Sigmoid colon (tissue), 7 donors: ENCODE measurements around the gene CST9. TPM values are rescaled to one million over a fixed set of nuclear protein-coding genes. Genes with fewer than 3 reads are reported as not detected.
A peak's percentile ranks its signal among the peaks of the same experiment; 100 is the strongest.
"Not testable (repeated sequence)": the region's sequence is repeated elsewhere in the genome, so short reads cannot be mapped to it uniquely, and the experiment has no call there.

Source experiments
- DNase-seq: peaks from one replicate; pipeline ENCODE4 v3.0.0-alpha.2; 2019
- H3K27ac ChIP-seq, 4 donors: fragments of 200-600 bp; sonication (generic); one replicate each; pipeline ENCODE4 v1.5.1; 2016 to 2019; ENCODE audit warnings: mild to moderate bottlenecking in 1 of 4
- H3K27me3 ChIP-seq, 3 donors: fragments of 200-600 bp; sonication (generic); one replicate each; pipeline ENCODE4 v1.5.1; 2019; ENCODE audit warnings: mild to moderate bottlenecking in 1 of 3
- H3K36me3 ChIP-seq, 4 donors: fragments of 200-600 bp; sonication (generic); one replicate each; pipeline ENCODE4 v1.5.1; 2016 to 2019
- H3K4me1 ChIP-seq, 4 donors: fragments of 200-600 bp; sonication (generic); one replicate each; pipeline ENCODE4 v1.5.1; 2017 to 2019
- H3K4me3 ChIP-seq, 4 donors: fragments of 200-600 bp; sonication (generic); one replicate each; pipeline ENCODE4 v1.5.1; 2017 to 2019; ENCODE audit warnings: mild to moderate bottlenecking in 2 of 4, moderate library complexity in 1 of 4
- H3K9me3 ChIP-seq, 4 donors: fragments of 200-600 bp in 3 of 4; sonication (generic) in 3 of 4; one replicate each; pipeline versions ENCODE4 v1.5.1 to v1.6.1; 2013 to 2019
- EP300 ChIP-seq, 4 donors: sonication (generic); formaldehyde crosslinking; IDR thresholded peaks; one replicate each; pipeline ENCODE4 v1.6.1; 2017; ENCODE audit warnings: antibody characterized with exemption in 4 of 4
- POLR2A ChIP-seq, 2 donors: fragments of 450-650 bp; IDR thresholded peaks; one replicate each; pipeline ENCODE4 v1.6.1; 2016; ENCODE audit warnings: antibody characterized with exemption in 2 of 2, mild to moderate bottlenecking in 2 of 2, moderate library complexity in 2 of 2
- POLR2AphosphoS5 ChIP-seq, 4 donors: sonication (generic); formaldehyde crosslinking; IDR thresholded peaks; one replicate each; pipeline ENCODE4 v1.6.1; 2017; ENCODE audit warnings: antibody characterized with exemption in 4 of 4
- WGBS, 2 donors: extraction: QIAGEN DNeasy Blood & Tissue Kit; methylation state at CpG; one replicate each; pipeline ENCODE4 v1.1.7; 2013; 5-methylcytosine and 5-hydroxymethylcytosine counted together
- intact Hi-C: fragments of 100-400 bp; cut with DNase I; formaldehyde crosslinking; loops from one replicate; pipeline ENCODE4 v1.15.1; 2023
- polyA plus RNA-seq, 3 donors: library from polyadenylated mRNA; stranded (reverse); fragments of 200-250 nt; gene quantifications; one replicate each; pipeline ENCODE4 v1.2.3, GENCODE V29; 2013
- total RNA-seq, 4 donors: library from RNA; depleted of rRNA; stranded (reverse); fragments of >200 nt; gene quantifications; one replicate each; pipeline ENCODE4 v1.1.0, GENCODE V29; 2016
- TF ChIP-seq, protein P1 (sequence below), 4 experiments: fragments of 450-650 bp in 3 of 4; fragments of 200-600 bp in 1 of 4; IDR thresholded peaks; one replicate each; pipeline ENCODE4 v1.5.1; 2016 to 2019; ENCODE audit warnings: antibody characterized with exemption in 4 of 4, mild to moderate bottlenecking in 3 of 4, moderate library complexity in 2 of 4
- donor health status: healthy with polysubstance abuse.
- donor health status: Bipolar disorder and iron deficiency.
- donor health status: healthy.

Gene CST9
- total and polyA plus RNA-seq, 7 donors = not detected

GRCh38 chr20:23625236-23625964 is 19.7 kb upstream of the CST9 start:
- intact Hi-C loops = no loop called here
- Histone ChIP-seq H3K4me3 (no peak overlapping the region), H3K27ac (peak overlapping the region; percentile 0 to 91 (median 47)), H3K27me3 (no peaks in the 10 kb centered on the region), H3K4me1 (peaks cover 0 to 59% (median 39%) of the 10 kb centered on the region in 4 donors), H3K9me3 (no peaks in the 10 kb centered on the region), H3K36me3 (no peaks in the 10 kb centered on the region)
- TF ChIP-seq EP300 (IDR thresholded peaks at IDR 0.05) (no peak), POLR2AphosphoS5 (IDR thresholded peaks at IDR 0.05) (no peak), POLR2A (IDR thresholded peaks at IDR 0.05) (no peak)
- TF ChIP-seq, protein P1, sequence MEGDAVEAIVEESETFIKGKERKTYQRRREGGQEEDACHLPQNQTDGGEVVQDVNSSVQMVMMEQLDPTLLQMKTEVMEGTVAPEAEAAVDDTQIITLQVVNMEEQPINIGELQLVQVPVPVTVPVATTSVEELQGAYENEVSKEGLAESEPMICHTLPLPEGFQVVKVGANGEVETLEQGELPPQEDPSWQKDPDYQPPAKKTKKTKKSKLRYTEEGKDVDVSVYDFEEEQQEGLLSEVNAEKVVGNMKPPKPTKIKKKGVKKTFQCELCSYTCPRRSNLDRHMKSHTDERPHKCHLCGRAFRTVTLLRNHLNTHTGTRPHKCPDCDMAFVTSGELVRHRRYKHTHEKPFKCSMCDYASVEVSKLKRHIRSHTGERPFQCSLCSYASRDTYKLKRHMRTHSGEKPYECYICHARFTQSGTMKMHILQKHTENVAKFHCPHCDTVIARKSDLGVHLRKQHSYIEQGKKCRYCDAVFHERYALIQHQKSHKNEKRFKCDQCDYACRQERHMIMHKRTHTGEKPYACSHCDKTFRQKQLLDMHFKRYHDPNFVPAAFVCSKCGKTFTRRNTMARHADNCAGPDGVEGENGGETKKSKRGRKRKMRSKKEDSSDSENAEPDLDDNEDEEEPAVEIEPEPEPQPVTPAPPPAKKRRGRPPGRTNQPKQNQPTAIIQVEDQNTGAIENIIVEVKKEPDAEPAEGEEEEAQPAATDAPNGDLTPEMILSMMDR (IDR thresholded peaks at IDR 0.05) = no peak
- no peak for DNase-seq
- 60 to 82% methylated on average over 9 of the region's 9 CpGs for WGBS, 2 donors

- Histone ChIP-seq H3K4me3 (no peak overlapping the region), H3K9me3 (no peaks in the 10 kb centered on the region), H3K36me3 (no peaks in the 10 kb centered on the region), H3K27ac (peak overlapping the region; percentile 76 to 91 (median 88)), H3K27me3 (no peaks in the 10 kb centered on the region), H3K4me1 (peaks cover 0 to 56% (median 36%) of the 10 kb centered on the region in 4 donors)
- 77 to 79% methylated on average over 2 of the region's 2 CpGs for WGBS, 2 donors
- intact Hi-C loops = no loop called here
- no peak for DNase-seq
- TF ChIP-seq EP300 (IDR thresholded peaks at IDR 0.05) = peak in 3 of 4 donors; percentile 77 to 94 (median 90)
- peak; percentile 61 to 98 (median 92) for TF ChIP-seq POLR2AphosphoS5 (IDR thresholded peaks at IDR 0.05)
- TF ChIP-seq, protein P1 (IDR thresholded peaks at IDR 0.05) = no peak
Measured at GRCh38 chr20:23624324-23624691, 18.6 kb upstream of the CST9 start.

- peaks cover 0 to 51% (median 35%) of the 10 kb centered on the region in 4 donors for H3K4me1 ChIP-seq
- H3K27ac ChIP-seq = peak overlapping the region; percentile 76 to 91 (median 88)
- no peak for DNase-seq
- intact Hi-C loops = no loop called here
- no peaks in the 10 kb centered on the region for H3K27me3 ChIP-seq
- H3K9me3 ChIP-seq = no peaks in the 10 kb centered on the region
- TF ChIP-seq EP300 (IDR thresholded peaks at IDR 0.05) = no peak
- TF ChIP-seq, protein P1 (IDR thresholded peaks at IDR 0.05) = no peak
- TF ChIP-seq POLR2AphosphoS5 (IDR thresholded peaks at IDR 0.05) = no peak
- no peak for TF ChIP-seq POLR2A (IDR thresholded peaks at IDR 0.05)
- 53 to 74% methylated on average over 4 of the region's 4 CpGs for WGBS, 2 donors
- no peaks in the 10 kb centered on the region for H3K36me3 ChIP-seq
- no peak overlapping the region for H3K4me3 ChIP-seq
Measured at GRCh38 chr20:23623666-23624323, 18.1 kb upstream of the CST9 start.

GRCh38 chr20:23622839-23623343 is 17.2 kb upstream of the CST9 start:
- peak overlapping the region; percentile 1 to 39 (median 24) for H3K4me3 ChIP-seq
- intact Hi-C loops = no loop called here
- no peaks in the 10 kb centered on the region for H3K27me3 ChIP-seq
- TF ChIP-seq EP300 (IDR thresholded peaks at IDR 0.05) (peak; percentile 93 to 99 (median 98)), POLR2AphosphoS5 (IDR thresholded peaks at IDR 0.05) (peak; percentile 95 to 98 (median 96)), POLR2A (IDR thresholded peaks at IDR 0.05) (peak in 1 of 2 donors; percentile 24)
- TF ChIP-seq, protein P1 (IDR thresholded peaks at IDR 0.05) = no peak
- peaks cover 0 to 46% (median 33%) of the 10 kb centered on the region in 4 donors for H3K4me1 ChIP-seq
- H3K27ac ChIP-seq = peak overlapping the region; percentile 76 to 91 (median 88)
- DNase-seq = peak; percentile 90
- WGBS, 2 donors = 4 to 23% methylated on average over 4 of the region's 4 CpGs
- no peaks in the 10 kb centered on the region for H3K9me3 ChIP-seq
- H3K36me3 ChIP-seq = no peaks in the 10 kb centered on the region

GRCh38 chr20:23622401-23622800 is 16.7 kb upstream of the CST9 start:
- H3K4me3 ChIP-seq = peak overlapping the region in 3 of 4 donors; percentile 16 to 39 (median 33)
- peak overlapping the region; percentile 76 to 91 (median 88) for H3K27ac ChIP-seq
- WGBS, 2 donors = 36 to 76% methylated on average over 3 of the region's 3 CpGs
- intact Hi-C loops, H3K9me3 ChIP-seq, H3K27me3 ChIP-seq, H3K36me3 ChIP-seq, DNase-seq: not testable (repeated sequence)
- peaks cover 0 to 46% (median 33%) of the 10 kb centered on the region in 4 donors for H3K4me1 ChIP-seq

DNA sequence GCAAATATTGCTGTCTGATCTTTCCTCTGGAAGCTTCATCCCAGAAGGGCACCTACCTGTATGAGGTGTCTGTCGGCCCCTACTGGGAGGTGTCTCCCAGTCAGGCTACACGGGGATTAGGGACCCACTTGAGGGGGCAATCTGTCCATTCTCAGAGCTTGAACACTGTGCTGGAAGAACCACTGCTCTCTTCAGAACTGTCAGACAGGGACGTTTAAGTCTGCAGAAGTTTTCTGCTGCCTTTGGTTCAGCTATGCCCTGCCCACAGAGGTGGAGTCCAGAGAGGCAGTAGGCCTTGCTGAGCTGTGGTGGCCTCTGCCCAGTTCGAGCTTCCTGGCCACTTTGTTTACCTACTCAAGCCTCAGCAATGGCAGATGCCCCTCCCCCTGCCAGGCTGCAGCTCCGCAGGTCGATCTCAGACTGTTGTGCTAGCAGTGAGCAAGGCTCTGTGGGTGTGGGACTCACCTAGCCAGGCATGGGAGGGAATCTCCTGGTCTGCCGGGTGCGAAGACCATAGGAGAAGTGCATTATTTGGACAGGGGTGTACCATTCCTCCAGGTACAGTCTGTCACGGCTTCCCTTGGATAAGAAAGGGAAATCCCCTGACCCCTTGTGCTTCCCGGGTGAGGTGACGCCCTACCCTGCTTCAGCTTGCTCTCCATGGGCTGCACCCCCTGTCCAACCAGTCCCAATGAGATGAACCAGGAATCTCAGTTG is 15.1 kb upstream of the CST9 start:
- H3K9me3 ChIP-seq = not testable (repeated sequence)

More for the DNA sequence above, 15.1 kb upstream of the CST9 start:
- DNase-seq, H3K4me3 ChIP-seq, H3K36me3 ChIP-seq, H3K27ac ChIP-seq, H3K27me3 ChIP-seq, intact Hi-C loops: not testable (repeated sequence)
- WGBS, 2 donors = 68 to 82% methylated on average over 11 of the region's 11 CpGs
- H3K4me1 ChIP-seq = peaks cover 0 to 38% (median 26%) of the 10 kb centered on the region in 4 donors
